ENCODE measurements around the gene ORMDL3.

The ORMDL3 gene

GRCh38 chr17:39928858-39929645, 1.7 kb upstream of the ORMDL3 start:
- DNase-seq (ENCODE audit: extremely low spot score) = no peak
- TF ChIP-seq CTBP1 (IDR thresholded peaks at IDR 0.05; ENCODE audit: borderline replicate concordance) = no peak
- TF ChIP-seq, protein P1, sequence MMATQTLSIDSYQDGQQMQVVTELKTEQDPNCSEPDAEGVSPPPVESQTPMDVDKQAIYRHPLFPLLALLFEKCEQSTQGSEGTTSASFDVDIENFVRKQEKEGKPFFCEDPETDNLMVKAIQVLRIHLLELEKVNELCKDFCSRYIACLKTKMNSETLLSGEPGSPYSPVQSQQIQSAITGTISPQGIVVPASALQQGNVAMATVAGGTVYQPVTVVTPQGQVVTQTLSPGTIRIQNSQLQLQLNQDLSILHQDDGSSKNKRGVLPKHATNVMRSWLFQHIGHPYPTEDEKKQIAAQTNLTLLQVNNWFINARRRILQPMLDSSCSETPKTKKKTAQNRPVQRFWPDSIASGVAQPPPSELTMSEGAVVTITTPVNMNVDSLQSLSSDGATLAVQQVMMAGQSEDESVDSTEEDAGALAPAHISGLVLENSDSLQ (IDR thresholded peaks at IDR 0.05) = peak; percentile 66
- ChIA-PET CTCF (no interaction called here), POLR2A (interaction anchor here (0.9 kb wide), 1 partner anchor 51 kb away, joined by 3 read pairs; the partner anchor contains the start of gene PSMD3)

DNA sequence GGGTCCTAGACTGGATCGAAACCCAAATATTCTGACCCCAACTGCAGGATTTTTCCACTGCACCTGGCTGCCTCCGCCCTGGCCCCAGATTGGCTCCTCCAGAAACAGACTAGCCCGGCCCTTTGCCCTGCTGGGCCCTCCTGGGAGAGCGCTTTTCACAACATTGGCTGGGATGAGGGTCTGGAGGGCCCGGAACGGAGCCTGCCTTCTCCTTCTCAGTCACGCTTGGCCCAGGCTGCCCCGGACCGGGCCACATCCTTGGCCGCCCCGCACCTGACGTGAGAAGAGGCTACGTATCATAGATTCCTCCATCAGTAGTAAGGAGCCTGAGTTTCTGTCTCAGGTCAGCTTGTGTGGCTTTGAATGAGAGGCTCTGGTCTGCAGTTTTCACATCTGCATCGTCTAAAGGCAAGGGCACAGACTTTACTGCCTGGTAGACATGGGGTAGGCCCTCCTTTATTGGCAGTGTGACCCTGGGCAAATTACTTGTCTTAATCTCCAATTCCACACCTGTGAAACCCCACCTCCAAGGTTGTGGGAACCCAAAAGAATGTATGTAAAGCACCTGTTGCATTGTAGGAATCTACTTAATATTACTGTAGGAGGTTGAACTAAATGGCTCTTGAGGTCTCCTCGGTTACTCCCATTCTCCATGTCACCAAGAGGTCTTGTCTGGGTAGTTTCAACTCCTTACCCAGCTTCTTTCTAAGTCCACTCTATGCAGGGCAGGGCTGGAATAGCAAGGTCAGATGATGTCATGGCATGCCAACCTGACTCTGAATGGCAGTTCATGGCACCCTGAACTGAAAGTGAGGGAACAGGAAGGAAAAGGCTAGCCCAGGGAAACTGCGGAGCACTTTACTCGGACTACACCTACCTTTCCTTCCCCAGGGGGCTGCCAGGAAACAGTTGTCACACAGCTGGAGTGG, 792 bp upstream of the ORMDL3 start:
- POLR2A ChIA-PET = interaction anchor here (0.9 to 1.5 kb wide), 6 partner anchors 11 to 291 kb away, joined by 3 to 6 read pairs (median 4); partner anchors contain the start of genes PGAP3, PSMD3 and WIPF2
- peak; percentile 25 for DNase-seq (ENCODE audit: extremely low spot score)

DNA sequence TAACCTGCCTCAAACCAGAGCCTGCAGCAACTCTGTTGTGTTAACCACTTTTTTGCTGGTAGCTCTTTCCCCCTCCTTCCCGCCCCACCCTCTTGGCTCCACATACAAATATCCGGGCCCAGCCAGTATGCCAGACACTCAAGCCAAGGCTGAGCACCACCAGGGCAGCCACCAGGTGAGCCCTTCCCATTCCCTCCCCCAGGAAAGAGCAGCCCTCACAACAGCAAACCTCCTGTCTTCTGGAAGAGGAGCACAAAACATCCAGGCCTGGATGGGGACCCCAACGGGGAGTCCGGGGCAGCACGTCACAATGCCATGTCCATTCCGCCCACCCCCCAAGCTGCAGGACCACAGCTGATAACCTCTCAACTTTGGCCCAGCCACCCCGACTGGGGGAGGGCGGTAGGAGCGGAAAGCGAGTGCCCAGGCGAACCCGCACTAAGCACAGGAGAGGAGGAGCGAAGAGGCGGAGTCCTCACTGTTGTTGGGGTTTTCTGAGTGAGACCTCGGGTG, 757 bp downstream of the ORMDL3 start:
- ChIA-PET CTCF (interaction anchor here (0.6 kb wide), 2 partner anchors 21 to 1000 kb away, joined by 3 to 4 read pairs; no protein-coding TSS in a partner anchor), POLR2A (interaction anchor here (0.6 to 1.5 kb wide), 11 partner anchors 13 to 292 kb away, joined by 3 to 6 read pairs (median 3); partner anchors contain the start of genes MED24, PGAP3, PSMD3 and WIPF2)
- DNase-seq (ENCODE audit: extremely low spot score) = peak; percentile 22
- TF ChIP-seq, protein P1 (IDR thresholded peaks at IDR 0.05) = no peak
- TF ChIP-seq HDGF (IDR thresholded peaks at IDR 0.05; ENCODE audit: borderline replicate concordance) (no peak), ELF4 (IDR thresholded peaks at IDR 0.05) (no peak), FOXK2 (IDR thresholded peaks at IDR 0.05) (no peak), ARNT (IDR thresholded peaks at IDR 0.05) (no peak), SUZ12 (IDR thresholded peaks at IDR 0.05) (no peak), TARDBP (IDR thresholded peaks at IDR 0.05) (no peak), L3MBTL2 (conservative IDR thresholded peaks at IDR 0.05) (no peak), LEF1 (IDR thresholded peaks at IDR 0.05; ENCODE audit: borderline replicate concordance) (no peak), SP1 (IDR thresholded peaks at IDR 0.05) (no peak), FOXA1 (IDR thresholded peaks at IDR 0.05) (no peak), BHLHE40 (IDR thresholded peaks at IDR 0.05; ENCODE audit: borderline replicate concordance) (no peak), ZNF384 (IDR thresholded peaks at IDR 0.05) (no peak), CTBP1 (IDR thresholded peaks at IDR 0.05; ENCODE audit: borderline replicate concordance) (no peak)

More for the DNA sequence above, 792 bp upstream of the ORMDL3 start:
- CTCF ChIA-PET = interaction anchor here (0.9 kb wide), 1 partner anchor 11 kb away, joined by 3 read pairs; no protein-coding TSS in a partner anchor
- TF ChIP-seq ARNT (IDR thresholded peaks at IDR 0.05) (no peak), FOXK2 (IDR thresholded peaks at IDR 0.05) (no peak), SUZ12 (IDR thresholded peaks at IDR 0.05) (no peak), CTBP1 (IDR thresholded peaks at IDR 0.05; ENCODE audit: borderline replicate concordance) (no peak), NFRKB (IDR thresholded peaks at IDR 0.05) (no peak), FOXM1 (IDR thresholded peaks at IDR 0.05; ENCODE audit: borderline replicate concordance) (no peak)

GRCh38 chr17:39926135-39926587, 1.2 kb downstream of the ORMDL3 start:
- no peak for DNase-seq (ENCODE audit: extremely low spot score)

More at GRCh38 chr17:39926135-39926587, 1.2 kb downstream of the ORMDL3 start:
- ChIA-PET POLR2A (interaction anchor here (0.6 to 1.5 kb wide), 7 partner anchors 29 to 128 kb away, joined by 3 to 4 read pairs (median 3); partner anchors contain the start of genes MED24 and PSMD3), CTCF (interaction anchor here (0.6 kb wide), 1 partner anchor 21 kb away, joined by 4 read pairs; no protein-coding TSS in a partner anchor)
- TF ChIP-seq ARNT (IDR thresholded peaks at IDR 0.05) (no peak), FOXA1 (IDR thresholded peaks at IDR 0.05) (no peak), FOXK2 (IDR thresholded peaks at IDR 0.05) (no peak), FOXM1 (IDR thresholded peaks at IDR 0.05; ENCODE audit: borderline replicate concordance) (no peak), HDGF (IDR thresholded peaks at IDR 0.05; ENCODE audit: borderline replicate concordance) (no peak), BHLHE40 (IDR thresholded peaks at IDR 0.05; ENCODE audit: borderline replicate concordance) (no peak), SP1 (IDR thresholded peaks at IDR 0.05) (no peak), NFRKB (IDR thresholded peaks at IDR 0.05) (no peak), LEF1 (IDR thresholded peaks at IDR 0.05; ENCODE audit: borderline replicate concordance) (no peak), CTBP1 (IDR thresholded peaks at IDR 0.05; ENCODE audit: borderline replicate concordance) (no peak), L3MBTL2 (conservative IDR thresholded peaks at IDR 0.05) (no peak), TARDBP (IDR thresholded peaks at IDR 0.05) (no peak), ZNF384 (IDR thresholded peaks at IDR 0.05) (no peak)
- TF ChIP-seq, protein P1 (IDR thresholded peaks at IDR 0.05) = no peak
